GM12878 (cell line): Measurements from ENCODE around the gene RANBP1.

Source experiments
- CTCF ChIP-seq, 3 experiments: IDR thresholded peaks in 2 of 3; conservative IDR thresholded peaks in 1 of 3; 2 replicates each; pipeline ENCODE4 v1.5.1; 2011; ENCODE audit warnings: low read depth in 3 of 3, low read length in 3 of 3, mild to moderate bottlenecking in 3 of 3, control low read depth in 2 of 3, moderate library complexity in 2 of 3, inconsistent platforms in 1 of 3, mixed read lengths in 1 of 3; ENCODE audit not compliant: control insufficient read depth in 2 of 3, insufficient read depth in 1 of 3; ENCODE audit errors: extremely low read depth in 1 of 3
- HDAC6 ChIP-seq: fragments of 200-600 bp; sonication (generic); IDR thresholded peaks from one replicate; pipeline ENCODE4 v1.8.0; 2017; ENCODE audit warnings: antibody characterized with exemption; ENCODE audit not compliant: unreplicated experiment
- REST ChIP-seq: IDR thresholded peaks from 2 replicates; pipeline ENCODE4 v1.6.1; 2012; ENCODE audit warnings: mild to moderate bottlenecking, low read depth, low read length

GRCh38 chr22:20128902-20129746 lies 13.2 kb downstream of the RANBP1 start:
- TF ChIP-seq CTCF (IDR thresholded peaks at IDR 0.05 in 2 of 3, conservative IDR thresholded peaks at IDR 0.05 in 1 of 3; ENCODE audit: control insufficient read depth in 2 of 3, extremely low read depth in 1 of 3, insufficient read depth in 1 of 3, low read depth in 3 of 3, low read length in 3 of 3) (peak; percentile 46 to 79 (median 64); a peak in 5 of 6 replicates), HDAC6 (no peak), REST (no peak)
